Stimulated activated CD8-positive, alpha-beta memory T cell treated with anti-CD3 and anti-CD28 coated beads, Interleukin-4, amount 100 ng/mL, for 1 hour (primary cell): Measurements from ENCODE around the gene LRRTM4.
"Not testable (repeated sequence)": the region's sequence is repeated elsewhere in the genome, so short reads cannot be mapped to it uniquely, and the experiment has no call there.

Experiments used
- DNase-seq, 2 donors: peaks; one replicate each; pipeline ENCODE4 v3.0.0-alpha.2; 2020; ENCODE audit warnings: low read depth in 2 of 2, low spot score in 1 of 2

The LRRTM4 gene

DNA sequence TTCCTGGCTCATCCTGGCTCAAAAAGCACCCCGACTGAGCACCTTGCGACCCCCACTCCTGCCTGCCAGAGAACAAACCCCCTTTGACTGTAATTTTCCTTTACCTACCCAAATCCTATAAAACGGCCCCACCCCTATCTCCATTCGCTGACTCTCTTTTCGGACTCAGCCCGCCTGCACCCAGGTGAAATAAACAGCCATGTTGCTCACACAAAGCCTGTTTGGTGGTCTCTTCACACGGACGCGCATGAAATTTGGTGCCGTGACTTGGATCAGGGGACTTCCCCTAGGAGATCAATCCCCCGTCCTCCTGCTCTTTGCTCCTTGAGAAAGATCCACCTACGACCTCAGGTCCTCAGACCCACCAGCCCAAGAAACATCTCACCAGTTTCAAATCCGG is 433.8 kb downstream of the LRRTM4 start:
- DNase-seq = not testable (repeated sequence)

DNA sequence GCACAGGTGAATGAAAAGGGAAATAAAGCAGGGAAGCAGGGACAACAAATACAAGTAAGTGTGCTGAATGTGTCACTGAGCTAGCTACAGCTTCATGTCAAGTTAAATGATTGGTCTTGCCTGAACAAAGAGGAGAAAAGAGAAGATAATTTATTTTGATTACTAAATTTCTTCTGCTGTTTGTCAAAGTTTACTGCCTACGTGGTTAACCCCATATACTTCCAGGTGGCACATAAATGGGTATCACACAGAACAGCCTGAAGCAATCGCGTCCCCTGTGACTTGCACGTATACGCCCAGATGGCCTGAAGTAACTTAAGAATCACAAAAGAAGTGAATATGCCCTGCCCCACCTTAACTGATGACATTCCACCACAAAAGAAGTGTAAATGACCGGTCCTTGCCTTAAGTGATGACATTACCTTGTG is 434.2 kb downstream of the LRRTM4 start:
- no peak for DNase-seq

DNA sequence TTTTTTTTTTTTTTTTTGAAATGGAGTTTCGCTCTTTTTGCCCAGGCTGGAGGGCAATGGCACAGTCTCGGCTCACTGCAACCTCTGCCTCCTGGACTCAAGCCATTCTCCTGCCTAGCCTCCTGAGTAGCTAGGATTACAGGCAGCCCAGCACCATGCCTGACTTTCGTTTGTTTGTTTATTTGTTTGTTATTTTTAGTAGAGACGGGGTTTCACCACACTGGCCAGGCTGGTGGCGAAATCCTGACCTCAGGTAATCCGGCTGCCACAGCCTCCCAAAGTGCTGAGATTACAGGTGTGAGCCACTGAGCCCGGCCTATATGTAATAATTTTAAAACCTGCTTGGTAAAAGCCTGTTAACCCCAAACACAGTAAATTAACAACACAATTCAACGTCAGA is 435.7 kb downstream of the LRRTM4 start:
- DNase-seq = no peak

DNA sequence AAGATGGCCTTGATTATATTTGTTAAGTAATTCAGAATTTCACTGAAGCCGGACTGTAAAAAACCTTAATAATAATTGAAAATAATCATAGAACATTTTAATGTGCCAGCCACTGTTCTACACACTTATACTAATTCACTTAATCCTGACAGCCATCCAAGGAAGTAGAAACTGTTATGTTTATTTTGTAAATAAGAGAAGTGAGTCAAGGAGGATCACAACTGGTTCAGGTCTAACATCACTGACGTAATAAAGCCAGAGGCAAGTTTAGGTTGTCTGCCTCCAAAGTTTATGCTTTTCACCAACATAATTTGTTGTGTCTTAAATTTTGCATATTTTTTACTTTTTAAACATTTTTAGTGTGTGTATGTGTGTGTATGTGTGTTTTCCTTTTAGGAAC is 436.1 kb downstream of the LRRTM4 start:
- no peak for DNase-seq

DNA sequence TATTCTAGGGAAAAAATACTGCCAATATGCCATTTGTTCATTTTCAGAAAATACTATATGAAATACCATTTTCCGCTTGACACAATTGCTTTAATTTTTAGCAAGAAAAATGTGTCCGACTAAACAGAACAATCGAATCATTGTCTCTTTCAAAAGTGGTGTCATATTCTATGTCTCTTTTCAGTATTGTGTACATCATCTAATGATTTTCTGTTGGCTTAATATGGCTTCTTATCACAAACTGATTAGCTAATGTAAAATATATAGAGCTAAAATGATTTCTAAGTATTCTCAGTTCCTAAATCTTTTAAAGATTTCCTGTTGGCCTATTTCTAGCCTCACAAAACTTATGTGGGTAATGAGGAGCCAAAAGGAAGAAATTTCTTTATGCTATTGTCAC is 436.6 kb downstream of the LRRTM4 start:
- DNase-seq = no peak

DNA sequence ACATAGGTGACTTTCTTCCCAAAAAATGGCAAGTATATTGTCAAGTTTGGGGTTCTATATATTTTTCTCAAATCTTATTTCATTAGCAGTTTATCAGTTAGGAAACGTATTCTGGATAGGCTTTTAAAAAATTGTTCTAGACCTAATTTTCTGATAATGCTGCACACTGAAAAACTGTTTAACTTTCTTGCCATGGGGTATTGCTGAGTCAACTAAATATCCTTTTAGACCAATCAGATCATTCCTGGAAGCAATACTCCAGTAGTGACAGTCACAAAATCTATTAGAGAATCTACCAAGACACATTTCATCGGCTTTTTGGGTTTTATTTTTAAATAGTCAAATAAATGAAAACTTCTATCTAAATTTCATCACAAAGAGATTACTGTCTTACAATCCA is 440.6 kb downstream of the LRRTM4 start:
- DNase-seq = no peak

DNA sequence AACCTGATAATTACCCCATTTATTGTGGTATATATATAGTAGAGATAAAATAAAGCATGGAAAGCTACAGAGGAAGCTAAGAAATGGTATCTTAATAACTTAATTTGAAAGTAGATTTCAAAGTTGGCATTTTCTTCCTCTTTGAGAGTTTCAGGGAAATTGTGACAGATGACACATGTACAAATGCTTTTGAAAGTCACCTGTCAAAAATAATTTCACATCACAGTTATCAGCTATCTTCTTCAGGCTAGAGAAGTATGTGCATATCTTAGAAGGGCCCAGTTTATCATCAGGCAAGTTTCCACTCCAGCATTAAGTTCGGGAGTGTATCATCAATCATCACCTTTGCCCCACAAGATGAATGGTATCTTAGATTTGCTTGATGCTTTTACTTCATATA is 457.9 kb downstream of the LRRTM4 start:
- DNase-seq = no peak

DNA sequence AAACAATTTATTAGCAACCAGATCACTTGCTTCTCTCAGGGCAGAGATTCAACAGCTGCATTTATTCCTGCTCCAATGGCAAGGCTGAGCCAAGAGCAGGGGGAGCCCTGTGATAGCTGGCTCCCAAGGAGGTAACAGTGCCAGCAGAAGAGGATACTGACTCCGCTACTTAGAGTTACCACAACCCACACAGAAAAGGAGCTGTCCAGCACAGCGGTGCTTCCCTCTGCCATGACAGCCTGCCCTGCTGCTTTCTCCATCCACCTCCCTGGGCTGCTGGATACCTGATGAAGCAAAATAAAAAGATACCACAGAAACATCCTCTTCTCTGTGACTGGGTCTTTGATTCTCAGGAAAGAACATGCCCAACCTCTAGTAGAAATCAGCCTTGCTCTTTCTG is 467.2 kb downstream of the LRRTM4 start:
- no peak for DNase-seq

DNA sequence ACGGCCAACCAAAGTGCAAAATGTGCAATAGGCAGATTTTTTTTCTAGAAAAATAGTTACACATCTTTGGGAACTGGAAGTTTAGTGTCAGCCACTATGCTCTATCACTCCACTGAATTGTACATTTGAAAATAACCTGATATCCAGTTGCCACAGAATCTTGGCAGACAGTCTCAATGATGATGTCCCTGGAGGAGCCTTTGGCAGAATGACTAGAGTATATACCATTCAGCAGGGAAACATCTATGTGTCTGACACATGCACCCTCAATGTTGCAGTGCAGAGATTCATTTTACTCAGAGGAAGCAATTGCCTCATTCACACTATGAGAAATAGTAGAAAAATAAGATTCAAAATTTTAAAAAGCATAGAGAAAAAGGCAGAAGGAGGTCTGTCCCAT is 475.8 kb downstream of the LRRTM4 start:
- DNase-seq = no peak

DNA sequence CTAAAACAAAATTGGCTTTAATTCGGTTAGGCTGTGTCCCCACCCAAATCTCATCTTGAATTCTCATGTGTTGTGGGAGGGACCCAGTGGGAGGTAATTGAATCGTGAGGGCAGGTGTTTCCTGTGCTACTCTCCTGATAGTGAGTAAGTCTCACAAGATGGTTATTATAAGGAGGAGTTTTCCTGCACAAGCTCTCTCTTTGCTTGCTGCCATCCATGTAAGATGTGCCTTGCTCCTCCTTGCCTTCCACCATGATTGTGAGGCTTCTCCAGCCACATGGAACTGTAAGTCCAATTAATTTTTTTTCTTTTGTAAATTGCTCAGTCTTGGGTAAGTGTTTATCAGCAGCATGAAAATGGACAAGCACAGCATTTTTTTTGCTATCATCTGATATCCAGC is 476.7 kb downstream of the LRRTM4 start:
- not testable (repeated sequence) for DNase-seq

DNA sequence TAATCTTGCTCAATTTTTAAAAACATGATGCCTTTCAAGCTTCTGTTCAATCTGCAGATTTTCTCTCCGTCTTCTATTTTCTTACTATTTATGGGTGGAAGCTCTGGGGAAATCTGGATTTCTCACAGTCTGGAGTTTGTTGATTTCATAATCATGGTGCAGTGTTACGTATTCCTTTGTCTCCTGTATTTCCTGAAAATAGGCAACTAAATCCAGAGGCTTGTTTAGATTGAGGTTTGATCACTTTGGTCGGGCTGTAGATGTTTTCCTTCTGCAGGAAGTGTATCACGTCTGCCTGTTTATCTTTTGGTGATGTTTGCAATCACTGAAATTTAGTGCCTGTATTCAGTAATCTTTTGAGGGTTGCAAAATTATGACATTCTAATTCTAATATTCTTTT is 487.7 kb downstream of the LRRTM4 start:
- DNase-seq = no peak

DNA sequence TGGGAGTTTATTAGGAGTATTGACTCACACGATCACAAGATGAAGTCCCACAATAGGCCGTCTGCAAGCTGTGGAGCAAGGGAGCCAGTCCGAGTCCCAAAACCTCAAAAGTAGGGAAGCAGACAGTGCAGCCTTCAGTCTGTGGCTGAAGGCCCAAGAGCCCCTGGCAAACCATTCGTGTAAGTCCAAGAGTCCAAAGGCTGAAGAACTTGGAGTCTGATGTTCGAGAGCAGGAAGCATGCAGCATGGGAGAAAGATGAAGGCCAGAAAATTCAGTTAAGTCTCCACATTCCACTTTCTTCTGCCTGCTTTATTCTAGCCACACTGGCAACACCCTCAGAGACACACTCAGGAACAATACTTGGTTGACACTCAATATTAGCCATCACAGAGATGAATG is 492.9 kb downstream of the LRRTM4 start:
- not testable (repeated sequence) for DNase-seq

DNA sequence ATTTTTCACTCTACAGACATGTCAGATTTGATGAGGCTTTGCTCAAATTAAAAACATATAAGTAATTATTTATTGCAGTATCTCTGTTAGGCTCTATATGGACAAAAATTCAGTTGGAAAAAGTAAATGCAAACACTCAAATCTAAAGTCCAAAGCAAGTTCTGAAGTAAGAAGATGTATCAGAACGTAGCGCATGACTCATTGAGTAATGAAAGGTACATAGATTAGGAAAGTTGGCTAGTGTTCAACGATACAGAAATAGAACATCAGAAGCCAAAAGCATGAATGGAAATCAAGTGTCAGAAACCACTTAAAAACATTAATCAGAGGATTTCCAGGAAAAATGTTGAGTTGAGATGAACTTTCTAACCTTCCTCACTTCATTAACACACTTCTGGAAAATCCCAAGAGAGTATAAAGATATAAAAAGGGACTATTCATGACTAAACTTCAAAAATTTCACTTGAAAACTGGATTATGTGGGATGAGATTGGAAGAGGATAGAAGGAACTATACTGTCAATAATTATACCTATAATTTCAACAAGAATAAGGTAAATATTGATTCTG is 494.1 kb downstream of the LRRTM4 start:
- DNase-seq = no peak

DNA sequence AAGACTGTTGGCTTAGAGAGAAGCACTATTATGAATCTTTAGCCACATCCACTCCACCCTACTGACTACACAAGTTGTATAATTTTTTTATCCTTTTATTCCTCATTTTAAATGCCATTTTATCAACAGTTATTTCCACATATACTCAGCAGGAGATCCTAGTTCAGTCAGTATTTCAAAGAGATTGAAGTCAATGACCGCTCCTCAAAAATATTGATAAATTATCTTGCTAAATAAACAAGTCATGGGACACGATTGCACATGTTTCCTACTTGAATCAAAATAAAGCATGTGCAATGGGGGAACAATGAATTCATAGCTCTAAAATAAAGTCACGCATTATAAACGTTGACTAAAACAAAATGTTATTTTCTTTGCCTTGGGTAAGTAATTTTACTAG is 496.5 kb downstream of the LRRTM4 start:
- no peak for DNase-seq

DNA sequence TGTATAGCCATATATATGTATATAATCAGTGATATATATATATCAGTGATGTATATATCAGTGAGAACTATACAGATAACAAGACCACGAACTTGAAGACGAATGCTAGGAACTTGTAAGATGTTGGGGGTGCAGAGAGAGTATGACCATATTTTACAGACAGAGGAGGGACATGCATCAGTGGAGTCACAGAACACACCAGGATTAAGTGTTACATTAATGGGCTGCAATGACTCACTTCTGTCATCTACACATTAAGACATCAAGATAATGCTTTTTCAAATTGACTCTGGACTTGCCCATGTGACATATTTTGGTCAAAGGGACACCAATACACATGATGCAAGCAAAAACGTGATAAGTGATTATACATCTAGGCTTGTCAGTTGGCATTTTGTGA is 501.0 kb downstream of the LRRTM4 start:
- DNase-seq = no peak

DNA sequence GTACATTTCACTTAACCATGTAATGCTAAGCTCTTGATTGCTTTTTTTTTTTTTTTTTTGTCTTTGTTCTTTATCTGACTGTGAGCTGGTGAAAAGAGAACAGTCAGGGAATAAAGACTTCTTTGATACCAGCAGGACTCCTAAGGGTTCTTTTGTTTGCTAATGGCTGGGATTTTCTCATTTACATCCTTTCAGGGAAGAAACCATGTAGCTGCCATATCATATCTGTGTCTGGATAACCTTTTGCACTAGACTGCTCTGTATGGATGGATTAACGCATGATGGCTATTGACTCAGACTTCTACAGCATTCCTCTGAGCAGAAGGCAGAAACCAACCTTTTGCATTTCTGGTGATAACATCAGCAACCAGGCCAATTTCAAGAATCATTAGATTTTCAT is 504.0 kb downstream of the LRRTM4 start:
- no peak for DNase-seq

DNA sequence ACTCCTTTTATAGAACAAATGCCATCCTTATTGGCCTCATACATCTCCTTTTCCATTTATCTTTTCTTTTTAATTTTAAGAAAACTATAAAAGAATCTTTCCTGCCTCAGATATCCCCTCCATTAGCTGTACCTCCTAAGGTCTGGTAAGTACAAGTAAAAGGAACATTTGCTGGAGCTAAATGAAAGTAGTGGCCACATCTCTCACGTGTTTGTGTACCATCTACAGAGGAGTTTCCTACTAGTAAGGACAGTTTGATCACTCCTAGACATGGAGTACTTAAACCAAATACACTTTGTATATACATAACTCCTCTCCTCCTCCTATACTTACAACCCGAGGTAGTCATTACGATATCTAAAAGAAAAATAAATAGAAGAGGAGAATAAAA is 504.8 kb downstream of the LRRTM4 start:
- no peak for DNase-seq

DNA sequence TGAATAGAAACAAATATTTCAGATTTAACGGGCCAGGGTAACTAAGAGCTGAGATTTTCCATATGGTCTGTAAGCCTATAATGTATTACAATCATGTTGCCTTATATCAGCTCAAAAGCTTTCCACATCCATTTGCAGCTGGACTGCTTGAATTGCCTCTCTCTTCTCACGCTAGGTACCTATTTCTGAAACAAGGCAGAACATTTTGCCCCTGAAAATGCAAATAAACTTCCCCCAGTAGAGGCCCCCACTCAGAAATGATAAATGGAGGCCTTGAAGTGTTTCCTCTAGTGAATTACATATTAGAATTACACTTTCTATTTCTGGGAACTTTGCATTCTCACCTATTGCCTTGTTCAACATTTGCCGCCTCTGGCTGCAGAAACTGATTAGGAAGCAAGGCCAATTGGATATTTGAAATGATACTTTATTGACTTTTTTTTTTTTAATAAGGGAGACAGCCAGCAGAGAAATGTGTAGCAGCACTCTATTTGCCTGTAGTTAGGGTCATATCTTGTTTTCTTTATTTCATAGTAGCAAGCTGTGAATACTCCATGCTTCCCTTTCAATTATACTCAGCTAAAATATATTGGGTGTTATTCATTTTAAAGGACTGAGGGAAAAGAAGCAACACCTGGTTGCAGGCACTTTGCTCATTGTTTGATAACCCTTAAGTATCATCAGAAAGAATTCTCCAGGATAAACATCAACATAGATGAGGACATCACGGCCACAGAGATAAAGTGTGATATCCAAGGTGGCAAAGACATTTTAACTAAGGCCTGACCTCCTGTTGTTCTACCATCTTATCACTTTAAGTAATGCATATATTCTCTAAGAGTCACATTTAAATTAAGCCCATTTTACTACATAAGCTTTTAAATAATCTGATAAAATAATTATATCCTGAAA is 505.5 kb downstream of the LRRTM4 start:
- DNase-seq = no peak

DNA sequence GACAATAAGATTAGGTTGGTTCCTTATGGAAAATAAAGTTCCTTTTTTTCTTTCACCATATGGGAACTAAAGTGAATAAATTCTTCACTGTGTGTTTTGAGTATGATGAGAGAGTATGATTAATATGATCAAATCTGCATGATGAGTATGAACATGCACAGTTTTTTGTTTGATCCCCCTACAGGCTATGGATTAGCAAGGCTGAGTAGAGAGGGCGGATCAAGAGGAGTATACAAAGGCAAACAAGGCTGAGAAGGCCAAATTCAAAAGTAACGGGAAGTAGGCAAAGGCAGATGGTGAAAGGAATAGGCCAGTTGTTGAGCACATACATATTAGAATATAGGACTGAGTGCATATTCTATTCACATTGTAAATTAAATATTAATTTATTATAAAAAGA is 508.2 kb downstream of the LRRTM4 start:
- DNase-seq = no peak

DNA sequence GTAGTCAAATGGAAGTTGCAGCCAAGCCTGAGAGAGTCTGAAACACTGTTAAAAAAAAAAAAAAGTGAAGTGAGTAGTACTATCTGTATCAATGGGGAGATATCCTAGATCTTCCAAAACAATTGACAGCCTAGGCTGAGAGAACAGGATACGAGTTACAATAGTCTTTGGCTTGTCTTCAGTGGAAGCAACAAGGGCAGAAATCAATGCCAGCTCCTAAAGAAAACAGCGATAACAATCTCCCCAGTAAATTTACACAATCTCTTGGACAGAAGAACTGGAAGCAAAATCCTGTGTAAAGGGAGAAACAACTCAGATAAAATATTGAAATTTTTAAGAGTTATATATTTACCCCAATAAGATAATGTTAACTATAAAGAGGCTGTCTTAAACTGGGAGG is 508.7 kb downstream of the LRRTM4 start:
- no peak for DNase-seq

DNA sequence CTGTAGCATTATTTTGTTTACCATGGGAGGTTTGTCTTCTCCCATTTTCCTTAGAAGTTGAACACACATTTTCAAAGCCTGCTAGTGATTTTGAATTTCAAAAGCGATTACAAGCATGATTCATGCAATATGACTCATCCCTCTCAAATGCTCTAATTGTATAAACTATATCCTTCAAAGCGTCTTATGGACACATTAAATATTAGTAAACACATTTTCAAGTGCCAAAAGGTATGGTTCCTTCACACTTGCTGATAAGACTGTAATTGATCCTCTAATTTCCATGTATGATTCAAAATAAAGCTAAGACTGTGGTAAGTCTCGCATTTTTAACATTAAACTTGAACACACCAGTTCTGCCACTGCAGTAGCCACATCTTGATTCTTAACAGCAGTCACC is 512.9 kb downstream of the LRRTM4 start:
- no peak for DNase-seq

DNA sequence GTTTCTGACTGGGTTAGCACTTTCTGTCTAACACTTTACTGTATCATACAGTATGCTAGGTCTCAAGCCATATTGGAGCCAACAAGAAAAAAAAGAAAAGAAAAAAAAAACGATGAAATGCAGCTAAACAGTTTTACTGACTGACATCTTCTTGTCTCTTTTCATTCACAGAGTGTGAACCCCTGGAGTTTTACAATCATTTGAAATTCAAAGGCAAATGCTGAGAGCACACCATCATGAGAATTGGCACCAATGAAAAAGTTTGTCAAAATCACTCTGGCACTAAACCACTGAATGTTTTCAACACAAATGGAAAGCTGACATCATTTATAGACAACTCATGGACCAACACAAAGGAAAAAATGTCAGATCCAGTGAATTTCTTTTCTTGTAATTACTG is 513.3 kb downstream of the LRRTM4 start:
- no peak for DNase-seq

DNA sequence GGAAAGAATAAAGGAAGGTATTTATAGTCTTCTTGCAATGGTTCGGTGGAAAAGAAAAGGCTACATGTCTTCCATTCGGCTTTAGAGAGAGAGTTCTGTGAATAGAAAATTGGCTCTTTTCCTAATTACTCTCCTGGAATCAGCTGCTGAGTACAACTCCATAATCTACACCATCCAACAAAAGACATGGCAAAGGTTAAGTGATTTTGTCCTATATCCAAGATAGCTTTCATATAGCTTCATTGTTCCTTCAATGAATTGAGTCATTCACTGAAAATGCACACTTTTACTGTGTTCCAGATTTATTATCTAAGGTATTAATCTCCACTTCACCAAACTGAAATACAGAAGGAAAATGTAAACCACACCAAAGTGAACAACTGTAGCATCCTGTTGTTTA is 514.5 kb downstream of the LRRTM4 start:
- DNase-seq = no peak
